Upper lobe of left lung (tissue), 6 donors: ENCODE measurements around the gene STIM2. TPM values are rescaled to one million over a fixed set of nuclear protein-coding genes. Genes with fewer than 3 reads are reported as not detected.

Experiments used
- ATAC-seq, 2 donors: fragments of 200-7000 bp; cut with Tn5 transposase; one replicate each; pipeline ENCODE4 v1.9.1; 2022; ENCODE audit warnings: mild to moderate bottlenecking in 2 of 2, moderate library complexity in 2 of 2; ENCODE audit not compliant: low FRiP score in 2 of 2
- DNase-seq, 2 donors: peaks; one replicate each; pipeline ENCODE4 v3.0.0-alpha.2; 2019 to 2020
- H3K27ac ChIP-seq, 4 donors: fragments of 200-600 bp; sonication (generic); one replicate each; pipeline ENCODE4 v1.5.1; 2016 to 2019
- H3K27me3 ChIP-seq, 4 donors: fragments of 200-600 bp; sonication (generic); one replicate each; pipeline ENCODE4 v1.5.1; 2017 to 2019
- H3K36me3 ChIP-seq, 4 donors: fragments of 200-600 bp; sonication (generic); one replicate each; pipeline ENCODE4 v1.5.1; 2016 to 2019
- H3K4me1 ChIP-seq, 4 donors: fragments of 200-600 bp; sonication (generic); one replicate each; pipeline ENCODE4 v1.5.1; 2018 to 2019
- H3K4me3 ChIP-seq, 4 donors: fragments of 200-600 bp; sonication (generic); one replicate each; pipeline ENCODE4 v1.5.1; 2017 to 2019; ENCODE audit warnings: mild to moderate bottlenecking in 2 of 4, moderate library complexity in 1 of 4
- H3K9me3 ChIP-seq, 4 donors: fragments of 200-600 bp; sonication (generic); one replicate each; pipeline ENCODE4 v1.5.1; 2018 to 2019
- CTCF ChIP-seq, 6 experiments: fragments of 450-650 bp in 4 of 6; fragments of 200-600 bp in 2 of 6; sonication (generic) in 2 of 6; IDR thresholded peaks; one replicate each; pipeline ENCODE4 v1.5.1; 2016 to 2019; ENCODE audit warnings: antibody characterized with exemption in 6 of 6
- EP300 ChIP-seq, 4 donors: sonication (generic); formaldehyde crosslinking; IDR thresholded peaks; one replicate each; pipeline ENCODE4 v1.5.1; 2017; ENCODE audit warnings: antibody characterized with exemption in 4 of 4, control low read depth in 2 of 4
- POLR2A ChIP-seq, 4 donors: fragments of 450-650 bp; IDR thresholded peaks; one replicate each; pipeline ENCODE4 v1.5.1; 2016 to 2017; ENCODE audit warnings: antibody characterized with exemption in 4 of 4, mild to moderate bottlenecking in 2 of 4
- POLR2AphosphoS5 ChIP-seq, 2 donors: sonication (generic); formaldehyde crosslinking; IDR thresholded peaks; one replicate each; pipeline ENCODE4 v1.5.1; 2017; ENCODE audit warnings: antibody characterized with exemption in 2 of 2
- WGBS, 2 donors: methylation state at CpG; one replicate each; pipeline ENCODE4 v1.1.5; 2017 to 2018; 5-methylcytosine and 5-hydroxymethylcytosine counted together
- total RNA-seq, 6 donors: library from RNA; depleted of rRNA in 4 of 6; stranded (reverse); fragments of >200 nt in 4 of 6; gene quantifications; one replicate each; pipeline versions ENCODE4 v1.1.0 to v1.2.1, GENCODE V29; 2016 to 2021
- donor health status: DM: no; HTN: no; CAD: no; lungs with moderate emphysema.
- donor health status: DM: no; HTN: yes; CAD: no; lungs with severe emphysema.

STIM2 gene
- total RNA-seq, 6 donors from 2014 or later = 21.6 to 54.3 (median 37.8) TPM

GRCh38 chr4:26931966-26932365 is 71.3 kb downstream of the STIM2 start:
- TF ChIP-seq CTCF (IDR thresholded peaks at IDR 0.05) (no peak), POLR2AphosphoS5 (IDR thresholded peaks at IDR 0.05) (no peak), POLR2A (IDR thresholded peaks at IDR 0.05) (no peak), EP300 (IDR thresholded peaks at IDR 0.05) (no peak)
- Histone ChIP-seq H3K9me3 (no peaks in the 10 kb centered on the region), H3K4me1 (peaks cover 0 to 14% (median 2%) of the 10 kb centered on the region in 4 donors), H3K36me3 (no peaks in the 10 kb centered on the region), H3K27me3 (no peaks in the 10 kb centered on the region), H3K4me3 (no peak overlapping the region), H3K27ac (no peak overlapping the region)
- ATAC-seq (no peak), DNase-seq (no peak)
- WGBS, 2 donors = 39 to 64% methylated on average over 3 of the region's 3 CpGs

- Histone ChIP-seq H3K4me1 (peaks cover 5 to 21% (median 7%) of the 10 kb centered on the region in 4 donors), H3K9me3 (no peaks in the 10 kb centered on the region), H3K36me3 (no peaks in the 10 kb centered on the region), H3K27me3 (no peaks in the 10 kb centered on the region), H3K27ac (no peak overlapping the region), H3K4me3 (no peak overlapping the region)
- WGBS, 2 donors = 81 to 96% methylated on average over 1 of the region's 1 CpG
- no peak for DNase-seq
- TF ChIP-seq EP300 (IDR thresholded peaks at IDR 0.05) = no peak
- no peak for TF ChIP-seq POLR2AphosphoS5 (IDR thresholded peaks at IDR 0.05)
- TF ChIP-seq CTCF (IDR thresholded peaks at IDR 0.05) = no peak
- no peak for TF ChIP-seq POLR2A (IDR thresholded peaks at IDR 0.05)
- ATAC-seq = no peak
Measured at GRCh38 chr4:26935397-26935796, 74.8 kb downstream of the STIM2 start.

- H3K4me1 ChIP-seq = peaks cover 0 to 20% (median 7%) of the 10 kb centered on the region in 4 donors
- DNase-seq = no peak
- no peaks in the 10 kb centered on the region for H3K36me3 ChIP-seq
- WGBS, 2 donors = 94 to 97% methylated on average over 5 of the region's 5 CpGs
- H3K27ac ChIP-seq = no peak overlapping the region
- TF ChIP-seq EP300 (IDR thresholded peaks at IDR 0.05) (no peak), POLR2AphosphoS5 (IDR thresholded peaks at IDR 0.05) (no peak), POLR2A (IDR thresholded peaks at IDR 0.05) (no peak), CTCF (IDR thresholded peaks at IDR 0.05) (no peak)
- ATAC-seq = peak in 1 of 2 donors; percentile 53
- H3K9me3 ChIP-seq = no peaks in the 10 kb centered on the region
- no peaks in the 10 kb centered on the region for H3K27me3 ChIP-seq
- H3K4me3 ChIP-seq = no peak overlapping the region
Measured at GRCh38 chr4:26936284-26937065, 75.8 kb downstream of the STIM2 start.

- Histone ChIP-seq H3K4me3 (no peak overlapping the region), H3K9me3 (no peaks in the 10 kb centered on the region), H3K27ac (no peak overlapping the region), H3K4me1 (peaks cover under 1 to 14% (median 7%) of the 10 kb centered on the region in 4 donors), H3K27me3 (no peaks in the 10 kb centered on the region), H3K36me3 (no peaks in the 10 kb centered on the region)
- peak in 1 of 2 donors; percentile 63 for ATAC-seq
- 84 to 87% methylated on average over 2 of the region's 2 CpGs for WGBS, 2 donors
- TF ChIP-seq CTCF (IDR thresholded peaks at IDR 0.05) (no peak), POLR2A (IDR thresholded peaks at IDR 0.05) (no peak)
- DNase-seq = no peak
Measured at GRCh38 chr4:26937139-26937538, 76.5 kb downstream of the STIM2 start.

- Histone ChIP-seq H3K36me3 (no peaks in the 10 kb centered on the region), H3K9me3 (no peaks in the 10 kb centered on the region), H3K4me3 (no peak overlapping the region), H3K4me1 (peaks cover 2 to 9% (median 7%) of the 10 kb centered on the region in 4 donors), H3K27ac (no peak overlapping the region), H3K27me3 (no peaks in the 10 kb centered on the region)
- TF ChIP-seq EP300 (IDR thresholded peaks at IDR 0.05) = no peak
- no peak for TF ChIP-seq CTCF (IDR thresholded peaks at IDR 0.05)
- no peak for TF ChIP-seq POLR2A (IDR thresholded peaks at IDR 0.05)
- no peak for TF ChIP-seq POLR2AphosphoS5 (IDR thresholded peaks at IDR 0.05)
- WGBS, 2 donors = 86 to 92% methylated on average over 3 of the region's 3 CpGs
- DNase-seq = no peak
- ATAC-seq = no peak
Measured at GRCh38 chr4:26937567-26937966, 76.9 kb downstream of the STIM2 start.
